GM18861 (cell line): ENCODE measurements around the gene SNAI1.
"Not testable (repeated sequence)": the region's sequence is repeated elsewhere in the genome, so short reads cannot be mapped to it uniquely, and the experiment has no call there.

ENCODE experiments used
- ATAC-seq: cut with Tn5 transposase; IDR thresholded peaks from one replicate; pipeline ENCODE4 v1.9.1; 2021; ENCODE audit not compliant: unreplicated experiment

Gene SNAI1

DNA sequence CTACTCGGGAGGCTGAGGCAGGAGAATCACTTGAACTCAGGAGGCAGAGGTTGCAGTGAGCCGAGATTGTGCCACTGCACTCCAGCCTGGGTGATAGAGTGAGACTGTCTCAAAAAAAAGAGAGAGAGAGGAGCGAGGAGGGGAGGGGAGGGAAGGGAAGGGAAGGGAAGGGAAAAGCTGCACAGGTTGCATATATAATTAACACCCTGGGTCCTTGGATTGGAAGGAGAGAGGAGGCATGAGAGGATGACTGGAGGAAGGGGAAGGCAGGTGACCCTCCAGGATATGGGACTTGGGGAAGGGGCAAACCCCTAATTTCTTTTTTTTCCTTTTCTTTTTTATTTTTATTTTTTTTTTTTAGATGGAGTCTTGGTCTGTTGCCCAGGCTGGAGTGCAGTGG is 28.8 kb downstream of the SNAI1 start:
- not testable (repeated sequence) for ATAC-seq

DNA sequence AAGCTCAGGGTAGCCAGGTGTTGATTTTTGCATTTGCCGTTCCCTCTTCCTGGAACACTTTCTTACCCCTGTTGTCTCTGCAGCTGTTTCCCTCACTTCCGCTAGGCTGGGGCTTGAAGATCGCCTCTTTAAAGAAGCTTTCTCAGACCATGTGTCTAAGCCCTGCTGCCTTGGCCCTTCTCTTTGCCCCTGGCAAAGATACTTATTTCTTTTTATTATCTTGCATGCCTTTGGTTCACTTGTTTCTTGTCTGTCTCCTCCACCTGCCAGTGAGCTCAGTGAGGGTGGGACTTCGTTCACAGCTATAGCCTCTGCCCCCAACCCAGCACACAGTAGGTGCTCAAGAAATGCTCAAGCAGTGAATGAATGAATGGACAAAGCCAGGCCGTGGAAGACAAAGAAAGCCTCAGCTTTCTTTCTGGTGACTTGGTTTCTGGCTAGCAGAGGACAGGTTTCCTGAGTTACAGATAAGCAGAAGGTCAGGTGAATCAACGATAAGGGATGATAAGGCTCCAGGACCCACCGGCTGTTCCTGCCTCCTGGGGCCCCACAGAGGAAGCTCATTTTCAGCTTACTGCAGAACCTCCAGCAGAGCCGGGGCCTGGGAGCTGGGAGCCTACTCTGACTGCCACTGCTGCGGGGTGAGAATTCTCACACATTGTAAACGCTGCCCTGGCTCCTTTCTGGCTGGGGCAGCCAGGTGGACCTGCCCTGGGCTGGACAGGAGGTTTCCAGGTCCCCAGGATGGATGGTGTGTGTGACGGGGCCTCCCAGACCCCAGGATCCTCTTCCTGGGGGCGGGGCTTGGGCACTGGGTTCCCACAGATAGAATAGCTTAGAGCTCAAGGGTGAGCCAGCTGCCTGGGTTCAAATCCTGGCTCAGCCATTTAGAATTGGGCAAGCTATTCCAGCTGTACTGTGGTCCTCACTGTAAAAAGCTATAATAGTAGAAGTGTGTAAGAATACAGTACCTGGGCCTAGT is 29.8 kb downstream of the SNAI1 start:
- ATAC-seq = no peak

DNA sequence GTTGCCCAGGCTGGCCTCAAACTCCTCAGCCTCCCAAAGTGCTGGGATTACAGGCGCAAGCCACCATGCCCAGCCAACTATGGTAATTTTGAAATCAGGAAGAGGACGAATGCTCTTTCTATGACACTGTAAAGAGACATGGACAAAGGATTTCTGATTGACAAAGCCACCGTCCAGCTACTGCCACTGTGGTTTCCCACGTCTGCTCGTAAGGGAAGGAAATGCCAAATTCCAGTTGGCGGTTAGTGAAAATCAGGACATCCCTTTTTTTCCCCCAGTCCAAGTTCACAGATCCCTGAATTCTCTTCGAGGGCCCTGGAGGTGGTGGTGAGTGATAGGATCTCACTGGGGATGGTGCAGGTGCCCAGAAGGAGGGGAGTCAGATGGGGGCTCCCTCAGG is 31.2 kb downstream of the SNAI1 start:
- no peak for ATAC-seq

DNA sequence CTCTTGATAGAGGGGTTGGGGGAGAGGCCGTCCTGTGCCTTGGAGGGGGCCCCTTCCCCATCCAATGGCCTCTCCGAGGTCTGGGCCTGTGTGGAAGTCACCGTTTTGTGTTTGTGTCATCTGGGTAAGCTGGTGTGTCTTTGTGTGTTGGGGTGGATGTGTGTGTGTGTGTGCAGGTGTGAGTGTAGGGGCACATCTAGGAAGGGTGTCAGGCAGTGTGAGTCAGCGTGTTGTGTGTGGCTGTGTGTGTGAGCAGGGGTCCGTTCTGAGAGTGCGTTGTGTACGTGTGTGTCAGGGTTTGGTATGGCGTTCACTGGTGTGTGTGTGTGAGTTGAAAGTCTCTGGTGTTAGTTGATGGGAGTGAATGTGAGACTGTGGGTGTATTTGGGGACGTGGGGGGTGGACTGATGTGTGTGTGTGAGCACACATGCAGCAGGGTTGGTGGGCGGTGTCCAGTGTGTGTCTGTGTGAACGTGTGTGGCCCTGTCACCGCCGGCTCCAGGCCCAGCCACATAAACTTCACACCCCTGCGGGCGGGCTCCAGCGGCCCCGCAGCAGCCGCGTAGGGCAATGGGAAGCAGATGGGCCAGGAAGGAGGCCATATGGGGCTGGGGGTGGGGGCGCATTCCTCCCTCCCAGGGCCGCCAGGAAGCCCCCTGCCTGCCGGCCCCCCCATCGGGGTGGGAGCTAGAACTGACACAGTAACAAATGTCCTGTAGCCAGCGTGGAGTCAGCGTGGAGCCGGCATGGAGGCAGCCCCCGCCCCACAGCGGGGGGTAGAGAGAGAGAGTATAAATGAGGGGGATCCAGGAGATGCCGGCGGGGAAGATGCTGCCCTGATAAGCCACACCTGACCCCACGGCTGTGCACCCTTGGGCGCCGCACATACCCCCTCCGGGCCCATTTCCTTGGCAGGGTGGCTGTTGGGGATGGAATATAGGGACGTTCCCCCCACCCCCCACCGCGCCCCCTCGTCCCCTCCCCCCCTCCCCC is 32.1 kb downstream of the SNAI1 start:
- ATAC-seq = no peak

DNA sequence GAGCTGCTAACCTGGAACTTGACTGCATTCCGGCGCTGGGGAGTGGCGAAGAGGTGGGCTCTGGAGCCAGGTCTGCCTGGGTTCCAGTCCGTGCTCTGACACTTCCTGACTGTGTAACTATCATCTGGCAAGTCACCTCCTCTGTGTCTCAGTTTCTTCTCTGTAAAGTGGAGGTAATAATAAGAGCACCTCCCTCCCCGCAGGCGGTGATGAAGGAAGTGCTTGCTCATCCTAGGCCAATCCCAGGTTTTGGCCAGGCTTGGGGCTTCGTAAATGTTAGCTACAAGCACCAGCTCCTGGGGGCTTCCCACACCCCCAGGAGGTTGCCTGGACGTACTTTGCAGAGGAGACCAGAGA is 32.8 kb downstream of the SNAI1 start:
- ATAC-seq = no peak

DNA sequence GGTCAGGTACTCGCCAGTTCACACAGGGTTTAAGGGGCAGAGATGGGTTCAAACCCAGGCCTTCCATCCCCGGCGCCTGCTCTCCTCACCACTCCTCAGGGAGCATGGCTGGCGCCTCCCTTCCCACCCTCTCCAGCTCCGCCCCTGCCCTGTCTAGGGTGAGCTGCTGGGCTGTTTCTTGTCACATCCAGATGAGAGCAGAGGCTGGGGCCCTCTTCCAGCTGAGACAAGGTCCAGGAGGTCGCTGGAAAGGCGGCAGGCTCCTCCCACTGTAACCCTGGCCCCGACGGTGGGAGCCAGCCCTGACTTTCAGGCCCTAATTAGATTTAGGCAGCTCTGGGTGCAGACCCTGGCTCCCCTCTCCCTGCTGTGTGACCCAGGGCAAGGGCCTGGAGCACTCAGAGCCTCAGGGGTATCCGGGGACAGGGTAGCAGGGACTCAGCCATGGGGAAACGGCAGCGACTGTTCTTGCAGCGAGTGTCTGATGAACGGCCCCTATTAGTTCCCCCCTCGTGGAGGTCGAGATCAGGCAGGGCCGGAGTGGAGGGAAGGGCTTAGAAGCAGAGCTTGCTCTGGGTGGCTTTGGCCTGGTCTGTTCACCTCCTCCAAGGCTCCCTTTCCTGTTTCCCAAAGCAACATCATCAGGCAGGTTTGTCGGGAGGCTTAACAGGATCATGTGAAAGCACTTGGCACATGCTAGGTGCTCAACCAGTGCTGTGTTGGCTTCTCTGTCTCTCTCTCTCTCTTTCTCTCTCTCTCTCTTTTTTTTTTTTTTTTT is 33.4 kb downstream of the SNAI1 start:
- no peak for ATAC-seq

DNA sequence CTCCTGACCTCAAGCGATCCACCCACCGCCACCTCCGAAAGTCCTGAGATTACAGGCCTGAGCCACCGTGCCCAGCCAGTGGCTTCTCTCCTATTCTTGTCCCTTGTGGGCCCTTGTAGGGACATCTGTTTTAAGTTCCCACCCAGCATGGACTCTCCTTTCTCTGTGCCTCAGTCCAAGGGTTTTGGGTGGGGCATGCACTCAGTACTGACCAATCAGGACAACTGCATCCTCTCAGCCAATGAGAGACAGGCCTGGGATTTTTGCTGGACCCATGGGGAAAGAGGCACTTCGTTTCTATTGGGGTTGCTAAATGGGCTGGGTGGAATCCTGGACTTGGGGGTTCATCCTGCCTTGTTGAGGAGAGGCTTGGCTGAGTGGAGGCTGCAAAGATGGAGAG is 34.4 kb downstream of the SNAI1 start:
- no peak for ATAC-seq

DNA sequence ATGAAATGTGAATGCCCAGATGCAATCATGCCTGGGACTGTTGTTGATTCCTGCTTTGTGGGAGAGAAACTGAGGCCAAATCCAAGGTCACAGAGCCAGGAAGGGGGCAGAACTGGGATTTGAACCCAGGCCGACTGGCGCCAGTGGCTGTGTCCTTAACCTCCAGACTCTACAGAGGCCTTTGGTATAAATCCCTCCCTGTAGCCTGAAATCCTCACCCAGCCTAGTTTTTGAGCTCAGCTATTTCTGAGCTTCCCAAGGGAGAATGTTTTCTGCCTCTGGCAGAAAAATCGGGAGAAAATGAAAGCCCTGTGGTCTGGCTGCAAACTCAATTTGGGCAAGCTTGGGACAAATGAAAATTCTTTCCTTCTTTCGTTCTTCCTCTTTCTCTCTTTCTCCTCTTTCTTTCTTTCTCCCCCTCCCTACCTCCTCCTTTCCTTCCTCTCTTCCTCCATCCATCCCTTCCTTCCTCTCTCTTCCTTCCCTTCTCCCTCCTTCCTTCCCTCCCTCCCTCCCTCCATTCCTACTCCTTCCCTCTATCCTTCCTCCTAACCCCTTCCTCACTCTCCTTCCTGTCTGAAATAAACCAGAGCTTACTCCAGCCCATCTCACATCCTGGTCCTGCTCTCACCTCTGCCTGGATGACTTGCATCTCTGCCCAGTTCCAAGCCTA is 34.9 kb downstream of the SNAI1 start:
- ATAC-seq = no peak

DNA sequence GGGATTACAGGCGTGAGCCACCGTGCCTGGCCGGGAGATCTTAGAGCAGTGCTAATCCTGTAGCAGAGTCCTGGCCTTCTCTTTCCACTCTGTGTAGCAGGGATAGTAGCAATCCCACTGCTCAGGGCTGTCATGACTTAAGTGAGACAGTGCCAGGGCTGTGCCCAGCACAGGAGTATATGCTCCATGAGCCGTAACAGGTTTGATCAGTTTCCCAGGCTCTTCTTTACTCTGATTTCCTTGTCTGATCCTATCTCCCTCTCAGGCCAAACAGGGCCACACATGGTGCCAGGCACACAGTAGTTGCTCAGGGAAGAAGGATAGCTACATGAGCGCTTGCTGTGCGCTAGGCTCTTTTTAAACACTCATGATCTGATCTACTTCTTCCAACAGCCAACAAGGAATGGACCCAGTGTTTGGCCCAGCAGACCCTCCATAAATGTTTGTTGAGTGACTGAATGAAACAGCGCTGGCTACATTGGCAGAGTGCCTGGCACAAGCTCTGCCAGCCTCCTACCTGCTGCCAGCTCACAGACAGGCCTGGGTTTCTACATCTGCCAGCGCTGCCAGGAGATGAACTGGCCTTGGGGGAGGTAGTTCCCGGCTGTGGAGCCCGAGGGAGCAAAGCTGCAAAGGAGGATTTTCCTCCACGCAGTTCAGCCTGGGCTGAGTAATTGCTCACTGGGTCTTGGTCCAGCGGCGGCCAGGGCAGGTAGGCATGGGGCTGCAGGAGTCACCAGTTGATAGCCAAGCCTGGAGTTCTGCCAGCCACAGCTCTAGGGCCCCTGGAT is 36.9 kb downstream of the SNAI1 start:
- no peak for ATAC-seq

DNA sequence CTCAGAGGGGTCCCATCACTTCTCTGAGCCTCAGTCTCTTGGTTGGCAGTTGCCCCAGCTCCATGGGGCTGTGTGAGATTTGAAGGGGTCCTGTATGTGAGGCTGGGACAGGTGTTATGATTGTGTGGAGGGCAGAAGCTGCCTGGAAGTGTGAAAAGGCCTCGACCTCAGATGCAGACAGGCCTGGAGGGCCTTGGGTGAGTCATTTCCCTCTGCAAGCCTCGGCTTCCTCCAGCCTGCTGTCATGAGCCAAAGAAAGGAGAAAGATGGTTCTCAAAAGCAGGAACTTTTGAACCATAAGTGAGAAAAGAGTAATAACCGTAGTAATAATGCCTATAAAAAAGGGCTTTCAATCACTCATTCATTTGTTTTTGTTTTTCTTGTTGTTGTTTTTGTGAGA is 37.5 kb downstream of the SNAI1 start:
- no peak for ATAC-seq

DNA sequence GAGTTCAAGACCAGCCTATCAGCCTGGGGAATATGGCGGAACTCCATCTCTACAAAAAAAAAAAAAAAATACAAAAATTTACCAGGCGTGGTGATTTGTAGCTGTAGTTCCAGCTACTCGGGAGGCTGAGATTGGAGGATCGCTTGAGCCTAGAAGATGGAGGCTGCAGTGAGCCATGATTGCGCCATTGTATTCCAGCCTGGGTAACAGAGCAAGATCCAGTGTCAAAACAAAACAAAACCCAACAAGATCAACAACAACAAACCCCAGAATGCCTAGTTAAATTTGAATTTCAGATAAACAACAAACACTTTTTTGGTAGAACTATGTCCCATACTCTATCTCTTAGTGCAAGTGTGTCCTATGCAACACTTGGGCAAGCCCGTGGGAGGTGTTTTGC is 39.9 kb downstream of the SNAI1 start:
- ATAC-seq = no peak

DNA sequence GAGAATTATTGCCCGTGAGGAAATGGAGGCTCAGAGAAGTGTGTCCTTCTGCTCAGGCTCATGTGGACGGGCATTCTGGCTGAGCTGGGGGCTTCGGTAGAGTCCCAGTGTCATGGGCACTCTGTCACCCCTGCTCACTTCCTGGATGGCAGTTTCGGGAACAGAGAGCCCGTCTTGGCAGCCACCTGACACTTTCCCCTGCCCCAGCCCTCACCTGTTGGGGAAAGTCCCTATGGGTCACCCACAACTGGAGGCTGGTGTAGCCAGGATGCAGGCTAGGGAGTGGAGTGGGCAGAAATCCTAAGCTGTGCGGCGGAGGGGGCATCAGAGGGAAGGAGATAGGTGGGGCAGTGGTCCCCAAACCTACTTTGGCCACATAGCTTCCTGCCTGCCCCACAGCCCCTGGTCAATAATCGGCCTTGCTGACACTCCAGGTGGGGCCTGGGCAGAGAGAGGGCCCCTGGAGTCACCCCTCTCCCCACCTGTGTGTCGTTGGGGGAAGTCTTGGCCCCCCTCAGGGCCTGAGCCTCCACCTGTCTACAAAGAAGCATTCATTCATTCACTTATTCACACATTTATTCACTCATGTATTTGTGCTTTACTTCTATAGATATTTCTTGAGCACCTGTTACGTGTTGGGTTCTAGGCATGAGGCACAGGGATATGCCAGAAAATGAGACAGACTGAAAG is 40.5 kb downstream of the SNAI1 start:
- ATAC-seq = no peak

DNA sequence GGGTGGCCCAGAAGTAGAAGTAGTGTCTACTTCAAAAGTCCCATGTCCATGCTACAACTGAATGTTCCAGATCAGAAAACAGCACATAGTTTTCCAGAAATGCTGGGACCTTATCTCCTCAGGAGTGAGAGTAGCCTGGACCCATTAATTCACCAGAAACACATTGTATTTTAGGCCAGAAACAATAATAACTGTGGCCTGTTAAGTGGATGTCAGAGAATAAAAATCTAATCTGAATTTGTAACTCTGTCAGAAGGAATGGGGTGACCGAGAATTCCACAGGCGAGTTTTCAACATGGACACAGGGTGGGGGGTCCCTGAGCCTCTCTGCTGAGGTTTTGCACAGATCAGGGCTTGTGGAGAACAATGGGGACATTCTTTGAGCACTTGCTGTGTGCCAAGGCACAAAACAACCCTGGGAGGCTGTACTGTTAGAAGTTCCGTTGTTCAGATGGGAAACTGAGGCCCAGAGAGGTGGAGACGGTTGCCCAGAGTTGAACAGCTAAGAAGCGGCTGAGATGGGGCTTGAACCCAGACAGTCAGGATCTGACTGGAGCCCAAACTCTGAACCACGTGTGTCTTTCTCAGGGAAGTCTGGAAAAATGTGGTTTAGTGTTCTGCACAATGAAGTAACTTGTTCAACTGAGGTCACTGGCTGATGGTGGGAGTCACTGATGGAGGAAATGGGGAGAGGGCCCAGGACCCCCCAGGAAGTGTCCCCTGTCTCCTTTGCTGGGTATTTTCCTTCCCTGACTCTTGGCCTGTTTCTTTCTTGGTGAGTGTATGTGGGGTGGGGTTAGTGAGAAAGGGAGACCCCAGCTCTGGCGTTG is 44.2 kb downstream of the SNAI1 start:
- ATAC-seq = no peak

DNA sequence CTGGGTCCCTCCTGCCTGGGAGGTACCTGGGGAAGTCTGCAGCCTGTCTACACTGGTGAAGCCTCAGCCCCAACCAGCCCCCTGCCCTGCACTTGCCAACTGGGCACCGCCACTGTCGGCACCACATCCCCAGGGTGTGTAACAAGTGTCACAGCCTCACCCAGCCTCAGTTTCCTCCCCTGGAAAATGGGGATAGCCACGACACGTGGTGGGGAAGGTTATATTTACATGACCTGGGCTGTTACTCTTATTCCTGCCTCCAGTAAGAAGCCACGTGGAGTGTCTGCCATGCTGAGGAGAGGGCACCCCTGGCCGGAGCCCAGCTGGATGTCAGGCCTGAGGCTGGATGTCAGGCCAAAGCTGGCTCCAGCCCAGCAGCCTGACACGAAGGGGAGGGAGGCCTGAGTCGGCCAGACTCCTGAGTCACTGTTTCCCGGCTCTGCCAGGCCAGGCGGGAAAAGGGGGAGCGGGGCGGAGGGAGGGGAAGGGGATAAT is 44.9 kb downstream of the SNAI1 start:
- no peak for ATAC-seq

DNA sequence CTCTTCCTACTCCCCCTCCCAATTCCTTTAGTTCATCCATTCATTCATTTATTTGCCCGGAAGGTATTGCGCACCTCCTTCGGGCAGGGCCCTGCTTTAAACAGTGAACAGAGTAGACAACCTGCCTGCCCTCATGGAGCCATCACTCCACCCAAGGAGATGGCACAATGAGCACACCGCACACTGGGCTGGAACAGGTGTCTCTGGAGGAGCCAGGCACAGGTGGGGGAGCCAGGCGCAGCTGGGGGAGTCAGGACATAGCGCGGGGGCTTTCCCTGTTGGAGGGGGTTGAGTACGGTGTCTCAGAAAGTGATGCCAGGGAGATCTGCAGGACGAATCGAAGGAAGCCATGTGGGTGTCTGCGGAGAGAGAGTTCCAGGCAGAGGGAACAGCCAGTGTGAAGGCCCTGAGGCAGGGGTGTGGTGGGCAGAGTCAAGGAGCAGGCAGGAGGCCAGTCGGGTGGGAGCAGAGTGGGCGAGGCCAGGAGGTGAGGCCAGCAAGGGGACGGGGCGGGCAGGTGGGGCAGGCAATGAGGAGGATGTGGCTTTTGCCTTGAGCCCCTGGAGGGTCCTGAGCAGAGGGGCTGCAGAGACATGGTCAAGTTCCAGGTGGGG is 46.4 kb downstream of the SNAI1 start:
- no peak for ATAC-seq

DNA sequence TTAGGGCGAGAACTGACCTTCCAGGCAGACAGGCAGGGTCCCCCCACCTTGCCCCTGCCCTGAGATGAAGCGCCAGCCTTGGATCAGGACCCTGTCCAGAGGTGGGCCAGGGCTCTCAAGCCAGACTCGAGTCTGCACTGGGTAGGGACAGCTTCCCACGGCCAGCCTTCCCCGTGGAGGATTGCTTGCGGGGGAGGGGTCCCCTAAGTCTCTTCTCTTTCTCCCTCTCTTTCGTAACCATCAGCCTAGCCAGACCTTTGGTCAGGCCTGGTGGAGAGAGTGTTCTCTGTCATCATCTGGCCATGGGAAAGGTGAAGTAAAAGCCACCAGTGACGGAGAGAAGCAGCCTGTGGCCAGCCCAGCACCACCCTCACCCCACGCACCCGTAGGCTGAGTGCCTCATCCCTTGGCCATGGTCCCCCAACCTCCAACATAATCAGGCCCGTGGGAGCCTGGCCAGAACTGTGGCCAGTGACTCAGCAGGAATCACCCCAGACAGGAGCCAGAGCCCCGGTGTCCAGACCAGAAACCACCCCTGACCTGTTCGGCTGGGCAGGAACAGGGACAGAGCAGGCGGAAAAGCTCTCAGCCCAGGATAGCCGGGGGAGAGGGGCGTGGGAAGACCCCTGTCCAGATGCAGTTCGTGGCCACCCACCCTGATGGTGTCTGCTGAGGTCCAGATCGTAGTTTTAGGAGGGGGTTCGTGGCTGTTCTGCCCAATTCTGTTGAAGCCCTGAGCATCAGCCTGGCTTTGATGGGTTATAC is 47.1 kb downstream of the SNAI1 start:
- ATAC-seq = no peak
